NB4 (cell line): ENCODE results near the gene DPYD.

Source experiments
- MYC ChIP-seq: IDR thresholded peaks from 2 replicates; pipeline ENCODE4 v1.6.1; 2011; ENCODE audit warnings: low read depth, low read length
- POLR2A ChIP-seq: IDR thresholded peaks from 2 replicates; pipeline ENCODE4 v1.6.1; 2011; ENCODE audit warnings: mild to moderate bottlenecking; ENCODE audit not compliant: insufficient read length; ENCODE audit errors: extremely low read depth
- TF ChIP-seq, protein P1 (sequence below): IDR thresholded peaks from one replicate; pipeline ENCODE4 v1.5.1; 2012; ENCODE audit warnings: low read depth, low read length
- TF ChIP-seq, protein P2 (sequence below): IDR thresholded peaks from 2 replicates; pipeline ENCODE4 v1.6.1; 2011; ENCODE audit warnings: low read depth, low read length

DNA sequence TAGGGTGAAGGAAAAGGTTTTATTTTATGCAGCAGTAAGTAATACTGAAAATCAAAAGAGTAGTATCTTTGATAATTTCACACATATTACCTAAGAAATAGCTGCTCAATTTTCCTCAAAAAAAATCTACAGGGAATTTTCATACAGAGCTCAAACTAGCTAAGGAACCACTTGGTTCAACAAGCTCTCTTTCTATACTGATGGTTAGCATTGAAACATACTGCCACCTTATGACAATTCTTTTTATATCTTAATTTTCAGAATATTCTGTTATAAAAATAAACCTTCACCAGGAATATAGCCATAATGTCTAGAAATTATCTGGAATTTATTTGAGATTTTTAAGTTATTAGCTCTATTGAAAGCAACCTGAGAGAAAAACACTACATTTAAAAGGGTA lies 142.1 kb downstream of the DPYD start:
- TF ChIP-seq POLR2A (no peak), MYC (no peak)
- TF ChIP-seq, protein P1, sequence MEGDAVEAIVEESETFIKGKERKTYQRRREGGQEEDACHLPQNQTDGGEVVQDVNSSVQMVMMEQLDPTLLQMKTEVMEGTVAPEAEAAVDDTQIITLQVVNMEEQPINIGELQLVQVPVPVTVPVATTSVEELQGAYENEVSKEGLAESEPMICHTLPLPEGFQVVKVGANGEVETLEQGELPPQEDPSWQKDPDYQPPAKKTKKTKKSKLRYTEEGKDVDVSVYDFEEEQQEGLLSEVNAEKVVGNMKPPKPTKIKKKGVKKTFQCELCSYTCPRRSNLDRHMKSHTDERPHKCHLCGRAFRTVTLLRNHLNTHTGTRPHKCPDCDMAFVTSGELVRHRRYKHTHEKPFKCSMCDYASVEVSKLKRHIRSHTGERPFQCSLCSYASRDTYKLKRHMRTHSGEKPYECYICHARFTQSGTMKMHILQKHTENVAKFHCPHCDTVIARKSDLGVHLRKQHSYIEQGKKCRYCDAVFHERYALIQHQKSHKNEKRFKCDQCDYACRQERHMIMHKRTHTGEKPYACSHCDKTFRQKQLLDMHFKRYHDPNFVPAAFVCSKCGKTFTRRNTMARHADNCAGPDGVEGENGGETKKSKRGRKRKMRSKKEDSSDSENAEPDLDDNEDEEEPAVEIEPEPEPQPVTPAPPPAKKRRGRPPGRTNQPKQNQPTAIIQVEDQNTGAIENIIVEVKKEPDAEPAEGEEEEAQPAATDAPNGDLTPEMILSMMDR: no peak
- TF ChIP-seq, protein P2, sequence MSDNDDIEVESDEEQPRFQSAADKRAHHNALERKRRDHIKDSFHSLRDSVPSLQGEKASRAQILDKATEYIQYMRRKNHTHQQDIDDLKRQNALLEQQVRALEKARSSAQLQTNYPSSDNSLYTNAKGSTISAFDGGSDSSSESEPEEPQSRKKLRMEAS: no peak
